H1 (cell line): ENCODE results near the gene SLC6A3. TPM values are rescaled to one million over a fixed set of nuclear protein-coding genes. Genes with fewer than 3 reads are reported as not detected.

ENCODE experiments used
- NANOG ChIP-seq: IDR thresholded peaks from 2 replicates; pipeline ENCODE4 v1.6.1; 2011; ENCODE audit warnings: low read length, low read depth, mild to moderate bottlenecking, inconsistent platforms; ENCODE audit not compliant: insufficient read depth, poor library complexity, severe bottlenecking
- polyA plus RNA-seq, 7 experiments: library from polyadenylated mRNA; depleted of rRNA in 3 of 7; stranded (reverse) in 5 of 7; unstranded in 2 of 7; fragments of >200 nt in 5 of 7; fragments of 200-250 nt in 2 of 7; gene quantifications; 1 replicate in 5 of 7; 2 replicates in 1 of 7; 4 replicates in 1 of 7; pipeline versions ENCODE4 v1.2.1 to v1.2.3, GENCODE V29; 2011 to 2013; ENCODE audit warnings: missing spikeins in 2 of 7, mixed read lengths in 2 of 7
- total RNA-seq: library from RNA; stranded (reverse); fragmentation: NEBNext Ultra II Directional; extraction: Animal tissue kit (Norgen Biotek cat#: 25700); gene quantifications from 2 replicates; pipeline ENCODE4 v1.2.1, GENCODE V29; 2021

SLC6A3 gene
- total and polyA plus RNA-seq, 2 of the 8 experiments (the other 6 are each of a cell fraction or from before 2014, with no cell fraction given): 0.48 to 0.91 TPM

GRCh38 chr5:1474866-1475543 lies 29.8 kb upstream of the SLC6A3 start (continued):
- TF ChIP-seq NANOG: no peak
- TF ChIP-seq, all 59 proteins: peak for 0
